ELF-1 (cell line): ENCODE measurements around the gene SAMM50.

ENCODE experiments used
- DNase-seq: peaks from one replicate; pipeline ENCODE4 v3.0.0-alpha.2; 2016; ENCODE audit warnings: low read depth, low spot score

Gene SAMM50

DNA sequence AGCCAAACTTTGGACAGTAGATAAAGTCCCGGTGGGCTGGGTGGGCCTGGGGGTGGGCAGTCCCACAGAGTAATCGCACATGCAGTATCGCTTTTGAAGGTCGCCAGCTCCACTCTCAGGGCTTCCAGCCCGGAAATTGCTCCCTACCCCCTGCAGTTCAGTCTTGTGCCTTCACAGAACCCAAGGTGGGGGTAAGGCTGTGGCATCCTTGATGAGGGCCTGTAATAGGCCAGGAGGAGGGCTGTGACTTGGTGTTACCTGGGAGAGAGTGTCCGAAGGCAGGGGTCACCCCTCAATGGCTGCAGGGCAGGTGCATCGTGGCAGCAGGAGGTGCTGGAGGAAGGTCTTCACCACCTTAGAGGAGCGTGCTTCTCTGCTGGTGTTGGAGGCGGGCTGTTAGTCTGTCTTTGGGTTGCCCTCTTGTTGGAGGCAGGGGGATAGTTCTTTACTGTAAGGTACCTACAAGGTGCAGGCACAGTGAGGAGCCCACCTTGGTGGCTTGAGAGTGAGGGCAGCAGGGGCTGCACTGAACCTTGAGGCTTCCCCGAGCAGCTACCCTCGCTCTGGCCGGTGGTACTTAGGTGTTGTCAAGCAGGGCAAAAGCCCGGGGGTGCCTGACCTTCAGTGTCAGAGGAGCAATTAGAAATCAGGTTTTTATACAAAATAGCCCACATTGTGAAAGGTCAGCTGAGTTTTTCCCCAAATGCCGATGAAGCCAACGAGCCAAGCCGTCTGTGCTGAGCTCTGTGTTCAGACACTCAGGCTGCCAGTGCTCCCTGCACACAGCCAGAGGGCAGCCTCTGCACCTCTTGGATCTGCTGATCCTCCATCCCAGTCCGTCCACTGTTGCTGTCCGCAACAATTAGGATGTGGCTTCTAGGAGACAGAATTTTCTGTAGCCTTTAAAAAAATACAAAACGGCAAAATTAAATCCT is 21.9 kb downstream of the SAMM50 start:
- no peak for DNase-seq

GRCh38 chr22:43978558-43978957 is 23.3 kb downstream of the SAMM50 start:
- no peak for DNase-seq

- no peak for DNase-seq
Measured at GRCh38 chr22:43980579-43980978, 25.3 kb downstream of the SAMM50 start.

DNA sequence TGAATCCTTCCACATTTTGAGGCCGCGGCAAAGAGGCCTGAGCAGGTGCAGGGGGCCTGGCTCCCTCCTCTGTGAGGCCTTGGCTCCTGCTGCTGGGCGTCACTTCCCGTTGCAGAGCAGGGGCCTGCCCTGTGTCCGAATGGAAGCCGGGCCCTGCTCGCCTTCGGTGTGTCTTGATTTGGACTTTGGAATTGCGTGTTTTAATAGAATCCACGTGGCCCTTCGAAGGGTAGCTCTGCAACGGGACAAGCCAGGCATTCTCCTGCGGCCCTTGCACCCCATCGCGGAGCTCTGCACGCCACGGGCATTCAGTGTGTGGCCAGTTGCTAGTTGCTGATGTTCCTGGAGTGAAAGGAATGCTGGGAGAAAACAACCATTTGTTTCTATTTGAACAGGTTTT is 25.8 kb downstream of the SAMM50 start:
- DNase-seq = no peak

- DNase-seq = no peak
Measured at GRCh38 chr22:43983808-43984207, 28.6 kb downstream of the SAMM50 start.

- DNase-seq = no peak
Measured at GRCh38 chr22:43985532-43985931, 30.3 kb downstream of the SAMM50 start.

GRCh38 chr22:43988116-43988820 is 33.0 kb downstream of the SAMM50 start:
- no peak for DNase-seq

- no peak for DNase-seq
Measured at GRCh38 chr22:43988960-43989359, 33.7 kb downstream of the SAMM50 start.

DNA sequence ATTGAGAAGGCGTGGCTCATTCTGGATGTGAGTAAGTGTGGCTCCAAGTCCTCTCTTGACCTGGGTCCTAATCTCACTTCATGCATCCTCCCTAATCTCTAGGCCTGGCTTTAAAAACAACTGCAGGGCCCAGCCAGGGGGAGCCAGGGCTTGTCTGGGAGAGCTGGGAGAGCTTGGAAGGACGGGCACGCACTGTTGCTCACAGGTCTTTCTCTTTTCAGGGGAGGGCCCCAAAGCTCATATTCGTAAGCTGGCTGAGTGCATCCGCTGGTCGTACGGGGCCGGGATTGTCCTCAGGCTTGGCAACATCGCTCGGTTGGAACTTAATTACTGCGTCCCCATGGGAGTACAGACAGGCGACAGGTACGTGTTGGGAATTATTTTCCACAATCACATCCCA is 34.8 kb downstream of the SAMM50 start:
- no peak for DNase-seq

DNA sequence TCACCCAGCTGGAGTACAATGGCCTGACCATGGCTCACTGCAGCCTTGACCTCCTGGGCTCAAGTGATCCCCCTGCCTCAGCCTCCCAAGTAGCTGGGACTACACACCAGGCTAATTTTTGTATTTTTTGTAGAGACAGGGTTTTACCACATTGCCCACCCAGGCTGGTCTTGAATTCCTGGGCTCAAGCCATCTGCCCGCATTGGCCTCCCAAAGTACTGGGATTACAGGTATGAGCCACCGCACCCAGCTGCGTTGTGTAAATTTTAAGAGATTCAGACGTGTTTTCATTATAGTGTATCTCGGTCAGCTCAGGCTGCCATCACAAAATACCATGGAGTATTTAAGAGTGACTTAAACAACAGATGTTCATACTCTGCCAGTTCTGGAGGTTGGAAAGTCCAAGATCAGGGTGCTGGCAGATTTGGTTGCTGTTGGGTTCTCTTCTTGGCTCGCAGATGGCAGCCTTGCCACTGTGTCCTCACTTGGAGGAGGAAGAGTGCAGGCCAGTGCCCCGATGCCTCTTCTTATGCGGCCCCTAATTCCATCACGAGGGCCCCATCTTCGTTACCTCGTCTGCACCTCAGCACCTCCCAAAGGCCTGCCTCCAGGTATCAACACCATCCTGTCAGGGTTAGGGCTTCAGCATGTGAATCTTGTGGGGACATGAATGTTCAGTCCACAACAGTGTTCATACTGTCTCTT is 36.2 kb downstream of the SAMM50 start:
- no peak for DNase-seq

GRCh38 chr22:43992331-43992821 is 37.1 kb downstream of the SAMM50 start:
- no peak for DNase-seq

- peak; percentile 81 for DNase-seq
Measured at GRCh38 chr22:43993072-43993760, 38.0 kb downstream of the SAMM50 start.

DNA sequence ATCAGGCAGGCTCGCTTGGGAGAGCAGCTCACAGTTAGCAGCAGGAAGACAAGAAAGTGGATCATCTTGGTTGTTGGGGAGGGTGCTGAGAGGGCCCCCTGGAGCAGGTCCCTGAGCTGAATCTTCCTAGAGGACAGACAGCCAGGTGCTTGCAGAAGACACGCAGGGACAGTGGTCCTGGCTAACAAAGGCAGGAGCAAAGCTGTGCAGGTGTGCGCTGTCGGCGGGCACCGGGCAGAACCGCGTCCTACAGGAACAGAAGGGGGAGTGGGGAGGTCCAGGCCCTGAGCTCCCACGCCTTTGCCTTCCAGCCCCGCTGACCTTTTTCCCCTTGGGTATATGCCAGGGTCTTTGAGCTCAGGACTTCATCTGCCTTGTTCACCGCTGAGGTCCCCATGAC is 38.8 kb downstream of the SAMM50 start:
- no peak for DNase-seq

DNA sequence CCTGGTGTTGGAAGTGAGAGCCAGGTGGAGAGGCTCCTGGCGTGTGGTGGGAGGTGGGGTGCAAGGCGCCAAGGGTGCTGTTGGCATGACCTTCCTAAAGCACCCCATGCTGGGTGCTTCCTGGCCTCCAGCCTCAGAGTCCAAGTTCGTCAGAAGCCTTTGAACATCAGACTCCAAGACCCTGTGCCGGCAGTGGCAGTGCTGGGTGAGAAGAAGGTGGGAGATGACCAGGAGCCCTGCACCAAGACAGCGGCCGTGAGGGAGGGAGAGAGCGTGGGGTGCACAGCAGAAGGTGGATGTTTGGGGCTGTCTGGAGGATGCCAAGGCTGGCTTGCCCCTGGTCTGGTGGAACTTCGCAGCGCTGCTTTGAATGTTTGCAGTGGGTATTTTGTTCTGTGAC is 39.2 kb downstream of the SAMM50 start:
- no peak for DNase-seq

- DNase-seq = no peak
Measured at GRCh38 chr22:43995057-43995685, 39.9 kb downstream of the SAMM50 start.

- no peak for DNase-seq
Measured at GRCh38 chr22:43995798-43996169, 40.5 kb downstream of the SAMM50 start.

GRCh38 chr22:43996170-43996980 is 41.1 kb downstream of the SAMM50 start:
- DNase-seq = no peak

- DNase-seq = peak; percentile 26
Measured at GRCh38 chr22:43996981-43997265, 41.7 kb downstream of the SAMM50 start.

DNA sequence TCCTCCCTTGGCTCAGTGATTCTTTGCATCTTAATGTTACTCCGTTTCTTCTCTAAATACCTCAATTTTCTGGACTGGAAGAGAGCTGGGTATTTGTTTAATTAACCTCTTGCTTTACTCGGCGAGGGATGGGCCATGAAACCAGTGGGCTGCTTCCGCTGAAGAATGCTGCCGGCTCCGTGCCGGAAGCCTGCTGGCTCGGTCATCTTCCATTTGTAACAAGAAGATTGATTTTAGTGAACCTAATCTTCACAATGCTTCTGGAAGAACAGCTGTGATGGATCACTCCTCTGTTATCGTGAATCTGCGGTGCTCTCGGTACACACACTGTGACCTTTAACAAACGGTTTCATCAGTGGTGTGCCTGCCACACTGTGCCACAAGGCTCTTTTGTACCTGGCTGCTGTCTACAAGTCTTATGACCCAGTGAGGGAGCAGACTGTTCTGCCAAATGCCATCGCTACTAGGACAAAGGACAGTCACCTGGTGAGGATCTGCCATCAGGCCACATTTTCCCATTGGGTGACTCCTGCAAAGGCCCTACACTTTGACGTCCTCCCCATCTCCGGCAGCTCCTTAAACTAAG is 43.5 kb downstream of the SAMM50 start:
- no peak for DNase-seq

GRCh38 chr22:43999378-43999777 is 44.1 kb downstream of the SAMM50 start:
- DNase-seq = no peak
